ENCODE results near the gene CRTAC1.

The CRTAC1 gene

DNA sequence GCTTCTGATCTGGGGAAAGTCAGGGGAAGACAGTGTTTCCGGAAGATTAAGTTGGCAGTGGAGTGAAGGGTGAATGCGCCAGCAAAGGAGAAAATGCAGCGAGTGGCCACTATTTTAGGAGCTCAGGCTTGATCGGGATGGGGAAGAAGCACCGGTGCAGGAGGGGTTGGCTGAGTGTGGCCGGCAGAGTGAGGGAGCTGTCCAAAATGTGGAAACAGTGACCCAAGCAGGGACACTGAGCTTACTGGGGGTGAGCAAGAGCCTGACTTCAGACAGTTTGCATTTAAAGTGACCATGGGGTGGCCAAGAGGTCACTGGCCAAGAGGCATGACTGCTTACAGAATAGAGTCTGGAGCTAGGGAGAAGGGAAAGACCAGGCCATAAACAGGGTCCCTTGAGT lies 101.5 kb downstream of the CRTAC1 start:
- FAIRE-seq: no peak
- no peak for DNase-seq (ENCODE audit: extremely low spot score, insufficient read length, low read depth)

DNA sequence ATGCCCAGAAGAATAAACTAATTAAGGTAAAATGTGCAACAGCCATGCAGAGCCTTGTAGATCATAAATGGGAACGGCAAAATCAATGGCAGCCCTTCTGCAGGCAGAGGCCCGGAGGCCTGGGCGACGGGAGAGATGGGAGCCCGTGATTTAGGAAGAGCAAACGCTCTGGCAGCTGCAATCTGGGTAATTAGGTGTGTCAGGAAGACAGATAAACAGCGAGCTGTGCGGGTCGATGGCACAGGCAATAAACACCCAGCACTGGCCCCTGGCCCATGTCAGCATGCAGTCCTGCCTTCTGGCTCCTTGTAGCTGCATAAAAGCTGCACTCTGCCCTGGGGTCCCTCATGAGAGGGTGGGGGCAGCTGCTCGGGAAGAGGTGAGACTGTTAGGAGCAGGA lies 102.8 kb downstream of the CRTAC1 start:
- DNase-seq (ENCODE audit: extremely low spot score, insufficient read length, low read depth) (no peak), FAIRE-seq (no peak)

DNA sequence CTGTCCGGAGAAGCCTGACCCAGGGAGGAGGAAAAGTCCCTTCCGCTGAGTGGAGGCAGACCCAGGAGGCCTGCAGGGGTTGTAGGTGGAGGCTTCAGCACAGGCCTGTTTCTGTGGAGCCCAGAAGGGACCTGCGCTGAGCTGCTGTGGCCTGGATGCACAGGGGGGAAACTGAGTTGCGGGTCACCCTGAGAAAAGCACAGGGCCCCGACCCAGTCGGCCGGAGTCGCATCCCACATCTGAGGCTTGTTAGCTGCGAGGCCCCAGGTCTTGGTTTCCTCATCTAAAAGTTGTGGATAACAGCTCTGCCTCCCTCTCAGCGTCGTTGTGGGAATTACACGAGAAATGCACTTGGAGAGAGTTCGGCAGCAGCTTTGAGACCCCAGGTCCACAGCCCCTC lies 104.4 kb downstream of the CRTAC1 start:
- FAIRE-seq (no peak), DNase-seq (ENCODE audit: extremely low spot score, insufficient read length, low read depth) (no peak)

DNA sequence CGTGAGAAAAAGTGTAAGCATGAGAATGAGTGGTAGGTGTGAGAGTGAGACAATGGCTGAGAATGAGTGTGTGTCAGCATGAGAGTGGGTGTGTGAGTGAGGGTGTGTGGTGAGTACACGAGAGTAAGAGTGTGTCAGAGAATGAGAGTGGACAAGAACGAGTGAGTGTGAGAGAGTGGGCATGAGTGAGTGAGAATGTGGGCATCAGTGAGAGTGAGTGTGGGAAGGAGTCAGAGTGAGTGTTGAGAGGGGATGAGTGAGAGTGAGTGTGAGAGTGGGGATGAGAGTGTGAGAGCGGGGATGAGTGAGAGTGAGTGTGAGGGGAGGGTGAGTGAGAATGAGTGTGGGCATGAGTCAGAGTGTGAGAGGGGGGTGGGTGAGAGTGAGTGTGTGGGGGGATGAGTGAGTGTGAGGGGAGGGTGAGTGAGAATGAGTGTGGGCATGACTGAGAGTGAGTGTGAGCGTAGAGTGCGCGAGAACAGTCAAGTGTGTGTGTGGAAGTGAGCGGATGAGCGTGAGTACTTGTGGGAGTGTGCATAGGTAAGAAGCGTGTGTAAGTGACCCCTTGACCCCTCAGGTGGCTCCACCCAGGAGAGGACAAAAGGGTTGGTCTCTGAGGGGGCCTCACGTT lies 105.0 kb downstream of the CRTAC1 start:
- DNase-seq (ENCODE audit: extremely low spot score, insufficient read length, low read depth) (no peak), FAIRE-seq (no peak)

DNA sequence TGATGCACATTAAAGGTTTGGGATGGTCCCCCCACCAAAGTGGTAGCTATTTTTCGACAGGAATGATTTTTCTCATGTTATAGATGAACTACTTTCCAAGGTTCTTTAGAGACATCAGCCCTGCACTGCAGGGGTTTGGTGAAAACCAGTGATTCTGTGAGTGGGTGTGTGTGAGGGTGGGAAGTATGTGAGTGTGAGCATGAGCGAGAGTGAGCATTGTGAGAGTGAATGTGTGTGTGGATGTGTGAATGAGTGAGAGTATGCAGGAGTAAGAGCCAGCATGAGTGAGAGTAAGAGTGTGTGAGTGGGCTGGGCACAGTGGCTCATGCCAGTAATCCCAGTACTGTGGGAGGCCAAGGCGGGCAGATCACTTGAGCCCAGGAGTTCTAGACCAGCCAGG lies 105.7 kb downstream of the CRTAC1 start:
- DNase-seq (ENCODE audit: extremely low spot score, insufficient read length, low read depth) (no peak), FAIRE-seq (no peak)

DNA sequence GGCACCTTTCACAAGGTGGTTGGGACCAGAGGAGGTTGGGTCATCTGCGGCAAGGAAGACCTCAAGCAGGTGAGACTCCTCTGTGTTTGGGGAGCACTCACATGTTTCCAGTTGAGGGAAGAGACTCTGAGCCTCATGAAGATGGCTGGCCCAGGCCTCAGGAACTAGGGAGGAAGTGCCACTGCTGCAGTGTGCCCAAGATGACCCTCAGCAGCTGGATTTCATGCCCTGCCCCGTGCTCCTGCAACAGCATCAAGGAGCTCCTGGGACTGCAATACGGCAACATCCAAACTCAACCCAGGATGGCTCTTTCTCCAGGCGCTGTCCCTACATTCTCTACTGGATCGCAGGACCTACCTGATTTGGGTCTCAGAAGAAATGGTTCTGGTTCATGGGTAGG lies 106.9 kb downstream of the CRTAC1 start:
- FAIRE-seq (no peak), DNase-seq (ENCODE audit: extremely low spot score, insufficient read length, low read depth) (no peak)

DNA sequence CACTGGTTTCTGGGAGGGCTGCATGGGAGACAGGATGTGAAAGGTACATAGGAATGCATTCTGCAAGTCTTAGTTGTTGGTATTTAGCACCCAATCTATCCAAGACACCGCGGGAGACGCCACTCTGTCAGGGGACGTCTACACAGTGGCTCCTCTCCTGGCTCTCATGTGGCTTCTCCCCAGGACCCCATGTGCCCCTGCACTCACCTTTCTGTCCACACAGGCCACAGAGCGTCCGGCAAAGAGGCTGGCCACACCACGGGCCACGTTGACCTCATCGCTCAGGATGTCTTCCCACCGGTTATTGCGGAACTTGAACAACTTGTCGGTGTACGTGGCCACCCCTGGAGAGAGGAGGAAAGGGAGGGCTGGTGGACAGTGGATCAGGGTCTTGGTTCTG lies 107.4 kb downstream of the CRTAC1 start:
- DNase-seq (ENCODE audit: extremely low spot score, insufficient read length, low read depth): no peak
- FAIRE-seq: no peak

DNA sequence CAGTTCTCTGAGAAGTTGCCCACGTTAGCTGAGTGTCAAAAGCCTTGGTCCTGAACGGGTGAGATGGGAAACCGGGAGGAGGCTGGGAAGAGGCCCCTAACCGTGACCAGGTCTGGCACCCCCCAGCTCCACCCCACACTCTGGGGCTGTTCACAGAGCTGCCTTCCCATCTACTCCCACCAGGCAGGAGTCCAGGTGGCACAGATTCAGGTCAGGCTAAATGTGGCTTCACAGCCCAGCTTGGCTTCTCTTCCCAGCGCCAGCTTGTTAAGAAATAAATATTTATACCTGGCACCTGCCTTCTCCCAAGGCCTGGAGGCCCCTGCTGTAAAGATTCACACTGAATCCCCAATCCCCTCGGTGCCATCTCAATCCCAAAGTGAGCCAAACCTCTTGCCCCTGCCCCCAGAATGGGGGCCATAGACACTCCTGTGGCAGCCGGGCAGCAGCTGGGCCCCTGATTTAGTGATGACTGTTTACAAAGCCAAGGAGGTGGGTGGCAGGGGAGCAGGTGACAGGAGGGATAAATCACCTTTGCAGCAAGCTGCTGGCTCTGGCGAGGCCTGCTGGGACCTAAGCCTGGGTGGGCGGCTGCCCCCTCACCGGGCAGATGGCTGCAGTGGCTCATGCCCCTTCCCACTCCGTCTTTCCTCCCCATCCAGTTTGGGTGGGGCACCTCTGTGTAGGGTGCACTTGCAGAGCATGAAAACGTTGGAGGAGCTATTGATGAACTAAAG lies 108.2 kb downstream of the CRTAC1 start:
- DNase-seq (ENCODE audit: extremely low spot score, insufficient read length, low read depth) (no peak), FAIRE-seq (no peak)

DNA sequence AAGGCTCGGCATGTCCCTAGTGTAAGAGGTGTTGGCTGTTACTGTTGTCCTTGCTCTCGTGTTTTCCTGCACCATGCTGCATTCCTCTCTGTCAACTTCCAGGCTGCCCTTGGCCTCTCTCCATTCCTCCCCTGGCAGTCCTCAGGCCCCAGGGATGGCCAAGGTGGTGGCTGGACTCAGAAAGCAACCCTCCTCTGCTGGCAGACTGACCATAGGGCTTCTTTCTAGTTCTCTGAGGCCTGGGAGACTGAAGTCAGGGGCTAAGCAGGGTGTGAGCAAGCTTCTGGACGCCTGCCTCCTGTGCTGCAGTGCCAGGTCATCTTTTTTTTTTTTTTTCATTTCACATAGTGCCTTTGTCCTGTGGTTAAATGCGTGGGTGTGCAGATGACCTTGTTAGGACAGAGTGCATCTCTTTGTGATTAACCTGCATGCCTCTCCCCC lies 108.8 kb downstream of the CRTAC1 start:
- no peak for FAIRE-seq
- DNase-seq (ENCODE audit: extremely low spot score, insufficient read length, low read depth): no peak

DNA sequence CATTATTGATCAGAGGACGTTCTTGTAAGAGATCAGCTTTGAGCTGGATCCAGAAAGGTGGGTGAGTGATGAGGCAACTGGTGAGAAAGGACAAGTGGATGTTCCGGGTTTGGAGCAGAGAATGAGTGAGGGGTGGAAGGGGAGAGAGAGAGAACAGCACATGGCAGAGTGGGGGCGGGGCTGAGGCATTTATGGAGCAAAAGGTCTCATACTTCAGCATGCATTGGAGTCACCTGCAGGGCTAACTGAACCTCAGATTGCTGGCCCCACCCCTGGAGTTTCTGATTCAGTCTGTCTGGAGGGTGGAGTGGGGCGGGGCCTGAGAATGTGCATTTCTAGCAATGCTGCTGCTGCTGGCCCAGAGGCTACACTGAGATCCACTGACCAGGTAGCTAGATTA lies 109.6 kb downstream of the CRTAC1 start:
- DNase-seq (ENCODE audit: extremely low spot score, insufficient read length, low read depth): no peak
- no peak for FAIRE-seq

DNA sequence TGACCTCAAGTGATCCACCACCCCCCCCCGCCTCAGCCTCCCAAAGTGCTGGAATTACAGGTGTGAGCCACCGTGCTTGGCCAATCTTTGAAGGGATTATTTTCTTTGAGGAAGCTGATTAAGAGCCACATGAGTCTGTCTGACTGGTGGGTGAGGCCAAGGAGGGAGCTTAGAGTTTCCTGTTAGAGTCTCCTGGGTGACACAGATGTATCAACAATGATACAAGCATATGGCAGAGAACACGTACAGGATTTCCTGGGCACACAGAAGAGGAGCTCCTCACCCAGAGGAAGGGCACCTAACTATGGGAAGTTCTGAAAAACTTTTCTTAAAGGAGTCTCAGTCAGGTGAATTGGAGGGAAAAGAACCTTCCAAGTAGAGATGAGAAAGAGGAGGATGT lies 111.4 kb downstream of the CRTAC1 start:
- no peak for FAIRE-seq
- DNase-seq (ENCODE audit: extremely low spot score, insufficient read length, low read depth): no peak

DNA sequence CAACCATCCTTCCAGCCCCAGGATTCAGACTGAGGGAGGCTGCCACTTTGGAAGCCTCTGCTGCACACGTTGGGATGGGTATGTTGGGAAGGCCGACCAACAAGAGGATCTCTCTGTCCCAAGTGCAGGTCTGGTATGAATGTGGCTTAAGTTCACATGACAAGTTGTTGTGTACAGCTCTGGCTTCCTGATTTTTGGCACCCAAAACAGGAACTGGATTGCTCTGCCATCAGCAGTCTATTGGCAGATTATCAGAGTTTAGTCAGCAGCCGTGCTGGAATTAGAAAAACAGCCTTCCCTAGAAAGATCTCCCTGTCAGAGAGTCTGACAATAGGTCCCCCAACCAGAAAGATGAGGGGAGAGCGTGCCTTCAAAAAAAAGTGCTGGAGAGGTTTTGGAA lies 113.8 kb downstream of the CRTAC1 start:
- DNase-seq (ENCODE audit: extremely low spot score, insufficient read length, low read depth): no peak
- no peak for FAIRE-seq

DNA sequence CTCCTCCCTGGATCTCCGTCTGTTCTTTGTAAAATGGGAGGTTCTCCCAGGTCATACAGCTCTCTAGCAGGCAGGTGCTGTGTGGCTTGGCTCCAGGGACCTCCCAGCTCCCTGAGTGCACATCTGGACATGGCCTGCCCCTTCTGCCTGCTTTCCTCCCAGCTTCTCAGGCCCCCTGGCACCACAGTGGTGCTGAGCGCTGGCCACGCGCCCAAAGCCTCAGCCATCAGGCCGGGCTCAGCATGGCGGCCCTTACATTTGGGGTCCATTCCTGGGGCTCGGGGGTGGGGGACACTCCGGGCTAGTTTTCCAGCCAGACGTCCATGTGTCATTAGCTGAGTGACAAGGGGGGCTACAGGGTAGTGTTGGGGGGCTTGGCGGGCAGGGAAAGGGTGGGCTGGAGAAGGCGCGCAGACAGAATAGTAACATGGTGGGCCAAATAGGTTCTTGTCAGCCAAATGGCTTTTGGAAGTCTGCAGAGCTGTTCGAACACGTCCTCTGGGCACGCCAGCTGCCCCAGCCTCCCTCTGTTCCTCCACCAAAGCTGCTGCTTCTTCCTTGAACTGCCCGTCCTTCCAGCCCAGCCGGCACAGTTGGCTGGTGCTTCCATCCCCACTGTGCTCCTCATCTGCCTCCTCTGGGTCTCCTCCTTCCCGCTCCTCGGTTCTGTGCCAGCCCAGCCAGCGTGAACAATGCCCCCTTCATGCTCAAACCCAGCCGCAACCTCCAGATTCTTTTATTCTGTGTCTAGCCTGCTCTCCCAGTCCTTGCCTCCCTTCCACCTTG lies 114.9 kb downstream of the CRTAC1 start:
- no peak for FAIRE-seq
- no peak for DNase-seq (ENCODE audit: extremely low spot score, insufficient read length, low read depth)

DNA sequence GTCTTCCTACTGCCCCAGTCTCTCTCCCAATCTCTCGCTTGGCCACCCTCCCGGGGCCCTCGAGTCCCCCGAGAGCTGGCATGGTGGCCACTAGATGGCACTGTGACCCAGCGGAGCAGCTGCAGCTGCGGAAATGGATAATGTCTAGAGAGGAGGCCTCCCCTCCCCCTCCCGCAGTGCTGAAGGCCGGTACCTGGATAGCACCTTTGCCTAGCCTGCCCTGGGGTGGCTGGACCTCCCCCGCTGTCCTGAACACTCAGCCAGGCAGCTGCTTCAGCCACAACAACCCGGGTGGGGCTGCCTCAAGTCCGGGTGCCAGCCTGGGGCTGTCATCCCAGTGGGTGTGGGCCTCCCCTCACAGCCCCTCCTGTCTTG lies 115.6 kb downstream of the CRTAC1 start:
- FAIRE-seq (peak; percentile 78), DNase-seq (ENCODE audit: extremely low spot score, insufficient read length, low read depth) (peak; percentile 71)

DNA sequence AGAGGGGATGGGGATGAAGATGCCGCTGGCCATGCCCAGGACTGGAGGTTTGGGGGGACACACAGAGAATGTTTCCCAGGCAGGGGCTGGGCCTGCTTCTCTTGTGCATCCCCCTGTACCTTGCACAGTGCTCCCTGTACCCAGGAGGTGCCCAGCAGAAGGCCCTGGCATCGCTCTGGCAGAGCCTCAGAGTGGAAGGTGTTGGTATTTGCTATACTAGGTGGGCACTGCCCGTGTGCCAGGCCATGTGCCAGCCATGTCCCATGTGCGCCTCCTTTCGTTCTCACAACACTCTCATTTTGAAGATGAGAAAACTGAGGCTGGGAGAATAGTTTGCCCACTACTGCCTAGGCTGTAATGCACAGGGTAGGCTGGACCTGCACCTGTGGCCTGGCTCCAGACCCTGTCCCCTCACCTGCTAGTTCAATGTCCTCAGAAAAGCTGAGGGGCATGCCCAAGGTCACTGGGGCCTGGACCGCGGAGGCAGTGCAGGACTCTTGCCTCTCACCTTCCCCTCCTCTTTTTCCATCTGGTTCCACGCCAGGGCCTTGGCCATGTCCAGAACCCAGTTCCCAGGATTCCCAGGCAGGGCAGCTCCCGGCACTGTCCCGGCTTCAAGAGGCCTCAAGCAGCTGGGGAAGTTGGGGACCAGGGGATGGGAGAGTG lies 116.1 kb downstream of the CRTAC1 start:
- FAIRE-seq (no peak), DNase-seq (ENCODE audit: extremely low spot score, insufficient read length, low read depth) (no peak)

DNA sequence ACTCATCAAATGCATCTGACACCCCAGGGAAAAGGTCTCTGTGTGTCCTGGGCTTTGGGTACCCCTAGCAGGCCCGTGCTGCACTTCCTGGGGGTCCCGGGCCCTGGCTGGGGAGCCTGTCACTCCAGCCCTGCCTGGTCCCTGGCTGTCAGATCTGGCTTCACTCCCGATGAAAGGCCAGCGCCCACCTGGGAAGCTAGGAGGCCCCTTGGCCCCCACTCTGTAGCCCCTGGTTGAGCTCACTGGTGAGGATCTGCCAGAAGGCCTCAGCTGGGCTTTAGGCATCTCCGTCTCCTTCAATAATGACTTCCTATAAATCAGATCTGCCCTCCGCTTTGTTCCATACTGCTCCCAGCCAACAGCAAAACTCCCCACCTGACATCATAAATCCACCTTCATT lies 116.8 kb downstream of the CRTAC1 start:
- DNase-seq (ENCODE audit: extremely low spot score, insufficient read length, low read depth) (no peak), FAIRE-seq (no peak)

DNA sequence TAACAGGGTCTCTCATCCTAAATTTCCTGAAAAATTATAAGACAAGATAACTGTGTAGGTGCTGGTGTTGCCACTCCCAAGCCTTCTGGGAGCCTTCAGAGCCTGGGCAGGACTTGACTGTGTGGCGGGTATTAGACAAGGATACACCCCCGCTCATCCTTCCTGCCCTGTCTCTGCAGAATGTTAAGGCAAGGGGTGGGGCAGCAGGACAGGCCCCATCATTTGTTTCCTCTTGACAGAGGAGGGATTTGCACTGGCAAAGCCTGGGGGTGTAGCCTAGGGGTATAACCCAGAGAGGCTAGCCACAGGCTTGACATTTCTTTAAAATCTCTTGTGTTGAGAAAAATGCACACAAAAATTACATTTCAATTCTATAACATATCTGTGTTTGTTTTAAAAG lies 117.2 kb downstream of the CRTAC1 start:
- FAIRE-seq: no peak
- DNase-seq (ENCODE audit: extremely low spot score, insufficient read length, low read depth): no peak

DNA sequence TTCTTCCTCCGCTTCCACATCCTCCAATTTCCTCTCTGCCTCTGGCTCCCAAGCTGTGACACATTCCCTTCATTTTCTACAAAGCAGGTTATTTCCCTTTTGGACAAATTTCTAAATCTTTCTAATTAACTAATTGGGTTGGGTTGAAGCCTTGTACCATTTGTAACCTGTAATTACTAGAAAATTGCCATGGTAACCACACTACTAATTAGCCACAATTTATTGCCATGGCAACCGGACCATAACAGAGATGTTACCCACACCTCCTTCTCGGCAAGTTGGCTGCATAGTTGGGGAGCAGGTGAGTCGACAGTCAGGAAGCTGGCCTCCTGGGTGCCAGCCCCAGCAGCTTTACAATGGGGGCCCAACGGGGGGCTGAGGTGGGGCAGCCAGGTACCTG lies 119.2 kb downstream of the CRTAC1 start:
- FAIRE-seq (no peak), DNase-seq (ENCODE audit: extremely low spot score, insufficient read length, low read depth) (no peak)

DNA sequence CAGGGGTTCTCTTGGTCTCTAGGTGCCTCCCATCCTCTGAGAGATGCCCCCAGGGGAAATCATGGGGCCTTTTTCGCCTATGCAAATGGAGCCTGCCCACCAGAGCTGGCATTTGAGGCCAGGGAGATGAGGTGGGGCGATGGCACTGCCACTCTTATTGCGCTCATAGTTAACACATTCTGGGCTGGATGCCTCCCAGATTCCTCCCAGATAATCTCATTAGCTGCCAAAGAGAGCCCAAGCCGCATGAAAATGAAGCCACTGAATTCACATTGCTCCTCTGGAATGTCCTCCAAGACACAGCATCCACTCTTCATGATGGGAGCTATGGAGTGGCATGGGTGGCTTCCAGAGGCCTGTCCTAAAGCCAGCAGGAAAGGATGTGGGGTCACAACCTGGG lies 119.8 kb downstream of the CRTAC1 start:
- FAIRE-seq: no peak
- no peak for DNase-seq (ENCODE audit: extremely low spot score, insufficient read length, low read depth)

DNA sequence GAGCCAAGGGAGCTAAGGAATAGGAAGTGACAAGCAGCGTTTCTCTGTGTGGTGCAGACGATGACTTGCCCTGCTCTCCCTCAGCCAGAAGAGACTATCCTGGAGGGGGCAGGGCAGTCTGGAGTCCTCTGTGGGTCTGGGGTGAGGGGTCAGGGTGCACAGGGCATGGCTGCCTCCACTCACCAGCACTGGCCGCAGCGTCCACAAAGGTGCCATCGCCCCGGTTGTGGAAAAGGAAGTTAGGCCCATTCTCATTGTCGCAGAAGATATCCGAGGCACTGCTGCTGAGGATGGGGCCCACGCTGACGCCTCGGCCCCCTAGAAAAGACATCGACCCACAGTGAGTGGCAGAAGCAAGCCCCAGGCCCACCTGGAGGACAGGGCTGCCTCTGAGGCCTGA lies 122.6 kb downstream of the CRTAC1 start:
- no peak for FAIRE-seq
- no peak for DNase-seq (ENCODE audit: extremely low spot score, insufficient read length, low read depth)

DNA sequence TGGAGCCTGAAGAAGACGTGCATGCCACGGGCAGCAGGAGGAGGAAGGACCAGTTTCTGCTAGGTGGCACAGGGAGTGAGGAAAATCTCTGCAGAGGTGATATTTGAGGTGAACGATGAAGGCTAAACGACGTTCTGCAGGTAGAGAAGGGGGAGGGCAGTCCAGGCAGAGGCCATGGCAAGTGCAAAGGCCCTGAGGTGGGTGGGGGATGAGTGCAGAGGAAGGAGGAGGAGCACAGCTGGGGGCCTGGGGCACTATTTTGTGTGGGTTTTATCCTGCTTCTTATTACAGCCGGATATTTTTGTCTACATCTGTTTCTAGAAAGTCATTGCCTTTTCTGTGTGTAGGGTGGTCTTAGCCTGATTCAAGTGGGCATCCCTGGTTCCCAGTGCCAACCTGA lies 123.2 kb downstream of the CRTAC1 start:
- DNase-seq (ENCODE audit: extremely low spot score, insufficient read length, low read depth): no peak
- FAIRE-seq: no peak

All from GM18507 (cell line).